Measurements from ENCODE around the gene MANEA.
"Not testable (repeated sequence)": the region's sequence is repeated elsewhere in the genome, so short reads cannot be mapped to it uniquely, and the experiment has no call there.

Gene MANEA, protein sequence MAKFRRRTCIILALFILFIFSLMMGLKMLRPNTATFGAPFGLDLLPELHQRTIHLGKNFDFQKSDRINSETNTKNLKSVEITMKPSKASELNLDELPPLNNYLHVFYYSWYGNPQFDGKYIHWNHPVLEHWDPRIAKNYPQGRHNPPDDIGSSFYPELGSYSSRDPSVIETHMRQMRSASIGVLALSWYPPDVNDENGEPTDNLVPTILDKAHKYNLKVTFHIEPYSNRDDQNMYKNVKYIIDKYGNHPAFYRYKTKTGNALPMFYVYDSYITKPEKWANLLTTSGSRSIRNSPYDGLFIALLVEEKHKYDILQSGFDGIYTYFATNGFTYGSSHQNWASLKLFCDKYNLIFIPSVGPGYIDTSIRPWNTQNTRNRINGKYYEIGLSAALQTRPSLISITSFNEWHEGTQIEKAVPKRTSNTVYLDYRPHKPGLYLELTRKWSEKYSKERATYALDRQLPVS

GRCh38 chr6:95577304-95578105, at the start of gene MANEA:
Gene MANEA, plus strand, starts transcription at chr6:95577535. Its CDS starts 8,905 bp downstream, at chr6:95586440.
- peak; percentile 74 for DNase-seq (ENCODE audit: low read depth)

DNA sequence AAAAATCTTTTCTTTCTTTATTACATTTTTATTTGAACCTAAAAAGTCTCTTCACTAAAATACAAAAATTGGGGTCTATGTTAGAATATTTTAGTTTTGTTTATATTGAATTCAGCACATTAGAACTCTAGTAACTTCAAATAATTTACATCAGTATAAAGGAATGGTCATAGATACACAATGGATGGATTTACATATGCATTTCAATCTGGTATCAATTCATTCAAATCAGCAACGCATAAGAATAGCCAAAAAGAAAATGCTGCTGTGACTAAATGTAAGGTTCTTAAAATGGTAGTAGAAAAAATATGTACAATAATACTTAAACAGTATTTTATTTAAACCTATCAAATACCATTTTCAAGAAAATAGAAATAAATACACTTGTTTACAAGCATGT, 47.6 kb upstream of the MANEA start:
- DNase-seq (ENCODE audit: low read depth), result no peak

- DNase-seq (ENCODE audit: low read depth), result no peak
Observed at GRCh38 chr6:95530176-95530819, 47.0 kb upstream of the MANEA start.

DNA sequence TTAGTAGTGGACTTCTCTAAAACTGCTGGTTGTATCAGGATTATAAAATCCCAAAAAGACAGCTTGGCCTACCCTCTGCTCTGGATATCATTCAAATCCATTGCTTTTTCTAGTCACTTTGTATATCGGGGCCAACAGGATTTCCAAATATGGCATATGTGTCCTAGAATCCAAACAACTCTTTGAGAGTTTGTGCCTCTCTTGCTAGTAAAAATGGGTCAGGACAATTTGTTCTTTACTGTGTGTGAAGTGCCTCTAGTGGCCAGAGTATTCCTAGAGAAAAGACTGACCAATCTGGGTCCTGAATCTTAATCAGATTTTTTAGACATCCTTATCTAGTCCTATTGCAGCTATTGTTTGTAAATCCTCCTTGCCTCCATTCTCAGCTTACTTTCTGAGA, 33.5 kb upstream of the MANEA start:
- DNase-seq (ENCODE audit: low read depth), result no peak

DNA sequence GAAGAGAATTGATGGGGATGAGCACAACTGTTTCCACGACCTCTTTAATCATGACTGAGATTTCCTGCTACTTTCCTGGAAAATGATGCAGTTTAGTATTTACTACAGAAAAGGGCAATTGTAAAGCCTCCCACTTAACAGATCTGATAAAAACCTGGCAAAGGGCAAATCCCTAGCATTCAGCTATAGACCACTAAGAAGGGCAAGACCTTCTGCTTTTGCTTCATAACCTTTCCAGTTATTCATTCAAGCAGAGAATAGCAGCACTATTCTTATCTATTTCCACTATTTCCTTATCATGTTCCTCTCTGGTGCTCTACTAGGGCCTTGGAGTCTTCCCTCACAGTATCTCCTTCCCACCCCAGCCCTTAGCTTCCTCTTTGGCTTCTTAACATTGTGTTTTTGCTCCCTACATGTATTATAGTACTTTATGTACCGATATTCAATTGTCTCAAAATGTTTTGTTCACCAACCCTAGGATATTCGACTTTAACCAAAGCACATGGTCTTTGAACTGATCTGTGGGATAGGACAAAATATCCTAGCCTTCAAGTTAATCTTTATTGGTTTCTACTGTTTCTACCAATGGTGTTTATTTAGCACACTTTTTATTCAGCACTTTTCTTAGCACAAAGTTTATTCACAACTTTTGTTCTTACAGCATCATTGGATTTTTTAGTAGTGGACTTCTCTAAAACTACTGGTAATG, 32.7 kb upstream of the MANEA start:
- DNase-seq (ENCODE audit: low read depth), result no peak

DNA sequence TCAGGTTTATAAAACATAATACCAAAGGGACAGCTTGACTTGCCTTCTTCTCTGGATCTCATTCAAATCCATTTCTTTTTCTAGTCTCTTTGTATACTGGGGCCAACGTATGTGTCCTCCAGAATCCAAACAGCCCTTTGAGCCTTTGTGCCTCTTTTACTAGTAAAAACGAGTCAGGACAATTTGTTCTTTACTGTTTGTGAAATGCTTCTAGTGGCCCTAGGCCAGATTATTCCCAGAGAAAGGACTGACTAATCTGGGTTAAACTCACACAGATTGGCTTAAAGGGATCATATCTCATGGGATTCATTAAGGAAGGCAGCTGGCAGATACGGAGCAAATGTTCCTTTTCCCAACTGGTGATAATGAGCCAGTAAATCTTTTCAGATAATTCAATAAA, 32.1 kb upstream of the MANEA start:
- DNase-seq (ENCODE audit: low read depth), result no peak

DNA sequence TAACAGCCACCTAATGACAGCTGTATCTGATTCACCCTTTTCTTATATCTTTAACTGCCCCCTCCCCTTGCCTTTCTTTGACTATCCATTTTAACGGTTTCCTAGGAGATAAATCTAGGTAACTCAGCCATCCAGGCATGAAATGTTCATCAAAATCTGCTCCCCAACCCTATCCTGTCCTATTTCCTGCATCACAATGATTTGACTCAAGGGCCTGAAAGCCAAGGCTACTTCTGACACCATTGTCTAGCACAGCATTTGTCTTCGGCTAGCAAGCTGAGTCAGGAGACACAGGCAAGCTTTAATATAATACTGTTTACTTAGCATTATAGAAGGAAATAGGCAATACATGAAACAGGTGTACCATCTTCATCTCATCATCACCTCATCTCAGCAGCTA, 31.6 kb upstream of the MANEA start:
- no peak for DNase-seq (ENCODE audit: low read depth)

- no peak for DNase-seq (ENCODE audit: low read depth)
Observed at GRCh38 chr6:95546148-95546547, 31.2 kb upstream of the MANEA start.

DNA sequence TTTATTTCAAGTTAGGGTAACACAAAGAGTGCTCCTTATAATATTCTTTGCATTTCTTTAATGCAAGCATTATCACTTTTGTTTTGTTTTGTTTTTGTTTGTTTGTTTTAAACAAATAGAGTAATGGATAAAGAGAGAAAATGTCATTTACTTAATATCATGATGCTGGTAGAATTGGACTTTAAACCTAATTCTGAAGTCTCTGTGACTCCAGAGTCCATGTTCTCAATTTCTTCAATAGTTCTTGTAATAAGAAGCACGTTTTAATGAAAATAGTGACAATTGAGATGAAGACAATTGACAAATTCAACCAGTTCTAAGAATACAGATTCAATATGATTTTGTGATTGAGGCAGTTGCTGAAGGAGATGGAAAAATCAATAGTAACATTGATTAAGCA, 30.3 kb upstream of the MANEA start:
- no peak for DNase-seq (ENCODE audit: low read depth)

GRCh38 chr6:95548188-95548786, 29.0 kb upstream of the MANEA start:
- DNase-seq (ENCODE audit: low read depth), result no peak

- DNase-seq (ENCODE audit: low read depth), result no peak
Observed at GRCh38 chr6:95551678-95552324, 25.5 kb upstream of the MANEA start.

- DNase-seq (ENCODE audit: low read depth), result no peak
Observed at GRCh38 chr6:95553880-95554279, 23.5 kb upstream of the MANEA start.

DNA sequence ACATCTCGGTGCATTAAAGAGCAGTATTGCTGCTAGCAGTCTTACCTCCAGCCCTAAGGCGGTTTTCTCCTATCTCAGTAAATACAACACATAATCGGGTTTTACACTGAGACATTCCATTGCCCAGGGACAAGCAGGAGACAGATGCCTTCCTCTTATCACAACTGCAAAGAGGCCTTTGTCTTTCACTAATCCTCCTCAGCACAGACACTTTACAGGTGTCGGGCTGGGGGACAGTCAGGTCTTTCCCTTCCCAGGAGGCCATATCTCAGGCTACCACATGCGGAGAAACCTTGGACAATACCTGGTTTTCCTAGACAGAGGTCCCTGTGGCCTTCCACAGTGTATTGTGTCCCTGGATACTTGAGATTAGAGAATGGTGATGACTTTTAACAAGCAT, 16.4 kb upstream of the MANEA start:
- DNase-seq (ENCODE audit: low read depth), result not testable (repeated sequence)

GRCh38 chr6:95569560-95569959, 7.8 kb upstream of the MANEA start:
- no peak for DNase-seq (ENCODE audit: low read depth)

DNA sequence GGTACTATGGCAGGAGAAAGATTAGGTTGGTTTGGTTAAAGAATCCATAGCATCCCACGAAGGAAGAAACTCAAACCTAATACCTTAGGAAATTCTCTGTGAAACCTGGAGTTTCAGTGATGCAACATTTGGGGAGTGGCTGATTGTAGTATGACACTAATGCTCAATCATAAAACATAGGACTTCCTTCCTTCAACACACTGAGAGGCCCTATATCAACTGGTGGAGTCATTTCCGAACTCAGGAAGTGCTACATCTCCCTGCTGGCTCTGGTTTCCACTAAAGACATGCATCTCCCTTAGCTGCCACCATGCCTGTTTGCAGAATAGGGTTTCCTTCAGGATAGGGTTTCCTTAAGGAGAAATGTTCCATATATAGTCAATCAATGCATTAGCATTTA, 5.2 kb upstream of the MANEA start:
- DNase-seq (ENCODE audit: low read depth), result no peak

GRCh38 chr6:95574811-95575210, 2.5 kb upstream of the MANEA start:
- DNase-seq (ENCODE audit: low read depth), result no peak

DNA sequence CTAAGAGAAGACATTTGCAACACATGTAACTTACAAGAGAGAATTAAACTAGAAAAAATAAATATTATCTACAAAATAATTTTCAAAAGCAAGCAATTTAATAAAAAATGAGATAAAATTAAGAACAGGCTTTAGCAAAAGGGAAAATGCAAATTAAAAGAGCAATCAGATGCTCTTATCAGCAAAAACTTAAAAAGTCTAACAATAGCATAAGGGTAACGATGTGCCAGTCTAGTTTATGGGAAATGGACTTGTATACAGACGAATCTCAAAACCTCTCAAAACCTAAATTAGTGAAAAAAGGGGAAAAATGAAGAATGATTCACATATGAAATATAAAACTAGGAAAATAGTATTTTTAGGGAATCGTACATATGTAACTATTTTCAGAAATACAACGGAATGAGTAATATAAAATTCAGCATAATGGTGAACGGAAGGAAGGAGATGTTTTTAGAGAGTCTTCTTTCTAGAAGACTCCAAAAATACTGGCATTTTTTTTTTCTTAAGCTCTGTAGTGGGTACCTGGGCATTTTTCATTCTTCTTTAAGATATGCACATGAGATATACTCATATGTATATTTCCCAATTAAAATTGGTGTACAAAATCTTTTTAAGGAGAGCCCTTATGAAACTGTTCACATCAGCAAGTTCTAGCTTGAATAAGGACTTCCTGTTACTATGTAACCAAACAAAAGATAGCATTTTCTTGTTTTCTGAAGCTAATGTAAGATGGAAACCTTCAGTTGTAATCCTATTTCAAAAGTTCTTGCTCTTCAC, 927 bp upstream of the MANEA start:
- DNase-seq (ENCODE audit: low read depth), result no peak

GRCh38 chr6:95576998-95577303, 384 bp upstream of the MANEA start:
- DNase-seq (ENCODE audit: low read depth), result no peak

DNA sequence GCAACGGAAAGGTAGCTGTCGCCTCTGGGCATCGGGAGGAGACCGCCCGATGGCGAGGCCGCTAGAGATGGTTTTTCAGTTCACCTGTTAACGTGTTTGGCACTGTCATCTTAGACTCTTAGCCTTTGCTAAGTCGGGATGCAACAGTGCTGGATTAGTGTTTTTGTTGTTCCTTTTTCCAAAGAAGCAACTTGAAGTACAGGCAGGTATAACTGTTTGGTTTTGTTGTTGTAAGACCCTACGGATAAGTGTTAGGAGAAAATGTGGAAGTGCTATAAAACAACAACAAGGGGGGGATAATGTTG, 723 bp downstream of the MANEA start:
- no peak for DNase-seq (ENCODE audit: low read depth)

GRCh38 chr6:95581073-95581472, 3.7 kb downstream of the MANEA start:
- DNase-seq (ENCODE audit: low read depth), result no peak

GRCh38 chr6:95584226-95584625, 6.9 kb downstream of the MANEA start:
- not testable (repeated sequence) for DNase-seq (ENCODE audit: low read depth)

Data from activated T-cell treated with anti-CD3 and anti-CD28 coated beads for 24 hours (primary cell).